RKO (cell line): ENCODE data around the gene APOBEC3B.
"Not testable (repeated sequence)": the region's sequence is repeated elsewhere in the genome, so short reads cannot be mapped to it uniquely, and the experiment has no call there.

Source experiments
- DNase-seq: peaks from one replicate; pipeline ENCODE4 v3.0.0-alpha.2; 2016; ENCODE audit warnings: low spot score

Gene APOBEC3B

DNA sequence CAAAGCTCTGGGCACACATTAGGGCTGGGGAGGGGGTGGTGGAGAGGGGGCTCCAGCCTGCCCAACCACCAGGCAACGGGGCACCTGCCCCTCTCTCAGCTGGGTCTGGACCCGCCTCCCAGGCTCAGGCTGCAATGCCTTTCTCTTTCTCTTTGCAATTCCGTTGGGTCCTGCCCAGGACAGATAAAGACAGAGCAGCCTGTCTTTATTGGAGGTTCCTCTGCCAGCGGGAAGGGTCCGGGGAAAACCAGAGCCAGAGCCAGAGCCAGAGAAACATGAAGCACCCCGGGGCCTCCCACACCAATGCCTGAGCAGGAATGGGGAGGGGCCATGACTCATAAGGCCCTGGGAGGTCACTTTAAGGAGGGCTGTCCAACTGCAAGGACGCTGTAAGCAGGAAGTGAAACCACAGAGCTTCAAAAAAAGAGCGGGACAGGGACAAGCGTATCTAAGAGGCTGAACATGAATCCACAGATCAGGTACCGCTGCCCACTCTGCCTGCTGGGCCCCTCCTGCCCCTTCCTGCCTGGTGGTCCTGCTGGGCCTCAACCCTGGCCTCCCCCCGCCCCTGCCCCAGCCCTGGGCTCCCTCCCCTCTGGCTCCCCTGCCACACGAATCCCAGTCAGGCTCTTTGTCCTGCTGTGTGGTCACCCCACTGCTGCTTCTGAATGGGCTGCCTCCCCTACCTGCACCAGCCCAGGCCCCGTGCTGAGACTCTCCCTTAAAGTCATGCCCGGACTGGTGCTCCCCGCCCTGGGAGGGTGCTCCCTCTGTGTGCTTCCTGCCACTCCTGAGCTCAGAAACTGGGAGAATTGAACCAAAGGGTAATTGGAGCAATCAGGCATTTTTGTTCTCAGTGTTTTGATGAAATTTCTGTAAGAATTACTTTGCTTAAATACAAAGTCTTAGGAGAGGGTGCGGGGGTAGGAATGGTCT, at the start of gene APOBEC3B:
Gene APOBEC3B (plus strand): TSS at position 356 of the 936 bp plus-strand sequence. CDS start 107 bp downstream, at position 463.
- peak; percentile 96 for DNase-seq

DNA sequence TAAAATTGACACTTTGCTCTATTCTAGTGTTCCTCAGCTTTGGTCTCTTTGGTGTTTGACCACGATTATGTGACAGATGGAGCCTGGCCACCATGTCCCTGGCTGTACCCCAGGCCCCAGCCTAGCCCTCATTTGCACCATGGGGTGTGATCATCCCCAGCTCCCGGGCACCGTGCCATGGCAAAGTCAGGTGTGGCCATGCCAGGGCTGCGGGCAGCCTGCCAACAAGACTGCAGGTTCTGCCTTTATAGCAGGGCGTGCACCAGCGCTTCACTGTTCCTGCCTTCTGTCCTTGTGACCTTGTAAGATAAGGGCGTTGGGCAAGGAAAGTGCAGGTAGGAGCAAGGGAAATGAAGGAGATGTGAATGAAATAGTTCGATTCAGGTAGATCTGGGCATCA, 47.1 kb upstream of the APOBEC3B start:
- DNase-seq: no peak

DNA sequence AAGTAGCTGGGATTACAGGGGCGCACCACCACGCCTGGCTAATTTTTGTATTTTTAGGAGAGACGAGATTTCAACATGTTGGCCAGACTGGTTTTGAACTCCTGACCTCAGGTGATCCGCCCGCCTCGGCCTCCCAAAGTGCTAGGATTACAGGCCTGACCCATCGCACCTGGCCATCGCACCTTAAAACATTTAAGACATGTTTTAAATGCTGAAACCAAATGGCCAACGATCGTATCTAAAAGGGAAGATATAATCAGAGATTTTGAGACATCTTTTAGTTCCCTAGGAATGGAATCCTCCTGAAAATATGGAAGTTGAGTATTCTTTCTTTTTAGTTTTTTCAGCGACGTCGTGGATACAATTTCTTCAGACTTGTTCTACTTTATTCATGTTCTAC, 46.5 kb upstream of the APOBEC3B start:
- DNase-seq: no peak

DNA sequence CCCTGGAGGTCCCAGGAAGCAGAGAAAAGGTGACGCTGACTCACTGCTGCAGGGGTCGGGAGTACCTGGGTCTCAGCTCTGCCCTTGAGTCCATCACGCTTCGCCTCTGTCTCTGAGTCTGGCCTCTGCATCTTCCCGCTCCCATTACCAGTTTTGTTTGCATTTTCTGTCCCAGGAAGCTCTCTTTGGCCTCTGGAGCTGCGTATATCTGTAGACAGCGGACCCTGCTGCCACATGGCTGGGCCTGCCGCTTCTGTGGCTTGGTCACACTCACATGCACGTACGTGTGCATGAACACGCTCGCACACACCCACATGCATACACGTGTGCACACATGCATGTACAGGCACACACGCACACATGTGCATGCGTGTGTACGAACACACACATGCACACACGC, 45.6 kb upstream of the APOBEC3B start:
- DNase-seq: no peak

DNA sequence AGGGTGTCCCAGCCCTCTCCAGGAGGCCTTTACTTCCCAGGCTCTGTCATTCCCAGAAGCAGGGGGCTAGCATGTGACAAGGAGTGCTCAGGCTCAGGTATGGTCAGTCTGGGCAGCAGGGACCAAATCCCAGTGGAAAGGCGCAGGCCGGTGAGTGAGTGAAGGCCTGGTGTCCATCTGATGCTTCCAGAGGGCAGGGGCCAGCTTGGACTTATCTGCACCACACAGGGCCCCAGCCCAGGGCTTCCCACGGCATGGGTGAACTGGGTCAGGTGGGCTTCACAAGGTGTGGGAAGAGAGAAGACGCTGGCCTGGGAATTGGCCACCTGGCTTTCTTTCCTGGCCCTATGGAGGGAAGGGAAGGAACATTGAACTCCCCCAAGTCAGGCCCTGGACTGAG, 45.1 kb upstream of the APOBEC3B start:
- DNase-seq: no peak

DNA sequence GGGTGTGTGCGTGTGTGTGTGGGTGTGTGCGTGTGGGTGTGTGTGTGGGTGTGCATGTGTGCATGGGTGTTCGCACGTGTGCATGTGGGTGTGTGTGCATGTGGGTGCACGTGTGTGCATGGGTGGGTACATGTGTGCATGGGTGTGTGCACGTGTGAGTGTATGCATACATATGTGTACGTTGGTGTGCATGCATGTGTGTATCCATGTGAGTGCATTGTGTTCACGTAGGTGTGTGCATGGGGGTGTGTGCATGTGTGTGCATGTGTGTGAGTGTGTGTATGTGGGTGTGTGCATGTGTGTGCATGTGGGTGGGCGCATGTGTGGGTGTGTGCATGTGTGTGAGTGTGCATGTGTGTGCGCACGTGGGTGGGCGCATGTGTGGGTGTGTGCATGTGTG, 44.6 kb upstream of the APOBEC3B start:
- DNase-seq: no peak

DNA sequence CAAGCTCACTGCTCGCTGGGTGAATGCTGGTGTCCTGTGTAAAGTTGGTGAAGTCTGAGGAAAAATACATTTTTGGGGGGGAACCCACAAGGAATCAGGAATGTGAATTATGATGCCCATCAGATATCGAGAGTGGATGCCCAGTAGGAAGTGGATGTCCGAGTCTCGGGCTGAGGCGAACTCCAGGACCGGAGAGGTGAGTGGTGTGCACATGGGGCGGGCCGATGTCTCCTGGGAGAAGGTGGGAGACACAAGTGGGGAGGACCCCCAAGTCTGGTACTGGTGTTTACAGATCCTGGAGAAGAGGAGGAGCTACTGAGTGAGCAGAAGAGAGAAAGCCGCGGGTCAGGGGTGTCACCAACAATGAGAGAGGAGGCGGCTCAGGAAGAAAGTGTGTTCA, 43.9 kb upstream of the APOBEC3B start:
- no peak for DNase-seq

DNA sequence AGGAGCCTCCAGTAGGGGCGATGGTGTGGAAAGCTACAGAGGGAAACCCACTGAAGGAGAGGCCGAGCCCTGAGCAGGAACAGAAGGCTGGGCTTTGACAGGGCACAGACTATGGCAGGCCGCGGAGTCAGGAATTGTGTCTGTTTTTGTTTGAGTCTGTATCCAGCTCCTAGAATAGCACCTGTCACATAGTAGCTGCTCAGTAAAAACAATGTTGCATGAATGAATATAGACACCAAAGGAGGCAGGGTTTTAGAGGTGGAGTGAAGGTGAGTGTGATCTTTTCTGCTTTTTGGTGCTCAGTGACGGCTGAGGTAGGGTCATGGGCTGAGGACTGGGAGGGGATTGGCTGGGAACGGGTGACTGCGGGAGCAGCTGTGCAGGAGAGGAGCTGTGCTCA, 43.2 kb upstream of the APOBEC3B start:
- no peak for DNase-seq

DNA sequence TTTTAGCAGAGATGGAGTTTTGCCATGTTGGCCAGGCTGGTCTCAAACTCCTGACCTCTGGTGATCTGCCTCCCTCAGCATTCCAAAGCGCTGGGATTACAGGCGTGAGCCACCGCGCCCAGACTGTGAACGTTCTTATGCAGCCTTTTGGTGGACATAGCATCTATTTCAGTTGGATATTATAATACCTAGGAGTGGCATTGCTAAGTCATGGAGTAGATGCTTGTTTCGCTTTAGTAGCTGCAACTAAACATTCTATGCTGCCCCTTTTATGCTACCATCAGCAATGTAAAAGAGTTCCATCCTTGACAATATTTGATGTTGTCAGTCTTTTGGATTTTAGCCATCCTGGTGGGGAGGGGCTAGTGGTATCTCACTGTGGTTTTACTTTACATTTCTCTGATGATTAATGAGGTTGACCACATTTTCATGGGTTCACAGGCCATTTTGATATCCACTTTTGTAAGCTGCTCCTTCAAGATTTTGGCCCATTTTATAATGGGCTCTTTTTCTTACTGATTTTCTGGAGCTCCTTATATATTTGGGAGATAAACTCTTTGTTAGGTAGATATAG, 41.2 kb upstream of the APOBEC3B start:
- no peak for DNase-seq

DNA sequence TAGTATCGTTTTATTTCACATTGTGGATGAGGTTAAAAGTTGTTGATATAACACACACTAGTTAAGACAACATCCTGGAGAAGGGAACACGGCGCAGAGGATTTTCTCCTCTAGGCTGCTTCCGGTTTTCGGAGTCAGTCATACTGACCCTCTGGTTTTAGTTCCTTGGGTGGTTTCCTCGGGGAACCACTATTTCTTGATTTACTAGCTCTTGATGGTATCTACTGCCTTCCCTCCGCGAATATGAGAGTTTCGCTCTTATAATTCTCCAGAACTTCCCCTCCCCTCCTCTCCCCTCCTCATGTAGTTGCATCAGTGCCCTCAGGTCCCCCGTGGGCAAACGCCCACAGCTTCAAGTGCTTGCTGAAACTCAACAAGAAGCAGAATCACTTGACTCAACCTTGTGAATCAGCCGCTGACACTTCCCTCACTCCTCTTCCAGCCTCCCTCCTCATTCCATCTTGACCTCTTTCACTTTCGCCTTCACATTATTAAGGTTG, 40.6 kb upstream of the APOBEC3B start:
- no peak for DNase-seq

DNA sequence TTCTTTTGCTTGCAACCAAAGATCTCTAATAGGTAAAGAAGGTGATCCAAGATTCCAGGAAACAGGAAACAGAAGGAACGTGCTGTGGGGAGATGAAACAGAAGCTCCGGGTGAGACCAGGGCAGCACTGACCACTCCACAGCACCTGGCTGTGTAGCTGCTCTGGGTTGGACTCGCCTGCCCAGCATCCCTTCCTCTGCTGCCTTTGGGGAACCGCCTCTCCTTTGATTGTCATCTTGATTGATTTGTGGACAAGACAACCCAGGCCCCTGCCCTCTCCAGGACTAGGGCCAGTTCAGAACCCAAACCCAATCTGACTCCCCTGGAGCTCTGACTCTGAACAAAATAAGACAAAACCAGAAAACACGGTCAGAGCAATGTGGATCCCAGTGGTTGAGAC, 39.4 kb upstream of the APOBEC3B start:
- DNase-seq: no peak

DNA sequence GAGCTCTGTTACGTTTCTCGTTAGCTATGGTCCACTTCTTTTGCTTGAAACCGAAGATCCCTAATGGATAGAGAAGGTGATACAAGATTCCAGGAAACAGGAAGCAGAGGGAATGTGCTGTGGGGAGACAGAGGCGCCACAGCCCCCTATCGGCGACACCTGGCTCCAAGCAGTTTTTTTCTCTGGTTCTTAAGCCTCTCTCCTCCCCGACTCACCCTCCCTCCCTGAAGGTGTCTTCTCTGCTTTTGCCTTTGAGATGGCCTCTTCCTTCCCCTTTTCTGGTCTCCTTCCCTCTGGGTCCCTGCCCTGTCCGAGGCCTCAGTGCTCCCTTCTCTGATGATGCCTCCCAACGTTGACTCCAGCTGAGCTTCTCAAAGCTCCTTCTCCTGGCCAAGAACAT, 38.9 kb upstream of the APOBEC3B start:
- DNase-seq: no peak

DNA sequence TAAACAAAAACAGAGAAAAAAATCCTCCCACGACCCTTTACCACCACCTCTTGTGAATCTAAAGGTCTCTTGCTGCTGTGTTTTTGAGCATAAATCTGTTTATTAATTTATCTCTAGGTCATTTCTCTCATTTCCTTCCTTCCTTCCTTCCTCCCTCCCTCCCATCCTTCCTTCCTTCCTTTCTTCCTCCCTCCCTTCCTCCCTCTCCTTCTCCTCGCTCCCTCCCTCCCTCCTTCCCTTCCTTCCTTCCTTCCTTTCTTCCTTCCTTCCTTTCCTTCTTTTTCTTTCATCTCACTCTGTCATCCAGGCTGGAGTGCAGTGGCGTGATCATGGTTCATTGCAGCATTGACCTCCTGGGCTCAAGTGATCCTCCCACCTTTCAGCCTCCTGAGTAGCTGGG, 38.3 kb upstream of the APOBEC3B start:
- DNase-seq: no peak

DNA sequence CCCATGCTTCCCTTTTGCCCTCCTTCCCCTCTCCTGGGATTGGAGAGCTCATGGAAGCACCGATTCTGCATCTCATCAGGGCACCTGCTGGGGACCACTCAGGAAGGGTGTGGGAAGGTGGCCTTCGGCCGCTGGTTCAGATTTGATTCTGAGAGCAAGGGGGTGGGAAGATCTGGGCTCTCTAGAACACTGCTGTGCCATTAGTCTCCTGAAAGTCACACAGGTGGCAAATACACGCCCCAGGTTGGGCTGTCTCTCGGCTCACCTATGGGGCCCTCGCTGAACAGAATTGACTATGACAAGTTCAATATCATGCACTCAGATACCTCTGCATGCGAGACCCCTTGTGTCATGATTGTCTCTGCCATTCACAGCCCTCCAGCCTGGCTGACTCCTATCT, 37.5 kb upstream of the APOBEC3B start:
- DNase-seq: no peak

DNA sequence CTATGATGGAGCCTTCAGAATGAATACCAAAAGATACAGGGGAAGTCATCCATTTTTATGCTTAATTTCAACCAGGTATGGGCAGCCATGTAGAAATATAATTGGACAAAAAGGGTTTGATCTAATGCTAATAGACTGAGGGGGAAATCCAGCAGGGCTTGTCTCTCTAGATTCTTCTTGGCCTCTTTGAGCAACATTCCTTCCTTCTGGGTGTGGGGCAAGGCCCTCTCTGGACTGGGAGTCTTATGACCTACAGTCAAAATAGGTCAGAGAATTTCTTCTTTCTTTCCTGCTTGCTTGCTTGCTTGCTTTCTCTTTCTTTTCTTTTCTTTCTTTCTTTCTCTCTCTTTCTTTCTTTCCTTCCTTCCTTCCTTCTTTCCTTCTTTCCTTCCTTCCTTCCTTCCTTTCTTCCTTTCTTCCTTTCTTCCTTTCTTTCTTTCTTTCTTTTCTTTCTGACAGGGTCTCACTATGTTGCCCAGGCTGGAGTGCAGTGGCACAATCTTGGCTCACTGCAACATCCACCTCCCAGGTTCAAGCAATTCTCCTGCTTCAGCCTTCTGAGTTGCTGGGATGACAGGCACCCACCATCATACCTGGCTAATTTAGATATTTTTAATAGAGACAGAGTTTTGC, 36.3 kb upstream of the APOBEC3B start:
- not testable (repeated sequence) for DNase-seq

DNA sequence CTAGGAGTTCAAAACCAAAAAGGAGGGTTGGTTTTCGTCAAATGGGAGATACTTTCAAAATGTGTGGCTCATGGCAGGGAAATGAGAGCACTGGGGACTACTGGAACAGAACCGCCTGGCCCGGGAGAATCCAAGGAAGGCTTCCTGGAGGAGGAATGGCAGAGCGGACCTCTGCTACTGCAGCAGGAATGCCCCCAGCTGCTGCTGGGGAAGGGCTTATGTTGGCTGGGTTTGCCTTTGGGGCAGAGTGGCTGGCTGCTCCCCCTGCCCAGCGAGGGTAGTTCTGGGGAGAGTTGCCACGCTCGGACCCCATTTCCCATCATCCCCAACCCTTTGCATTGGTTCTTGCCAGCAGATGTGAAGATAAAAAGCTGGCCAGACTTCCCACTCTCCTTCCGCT, 35.4 kb upstream of the APOBEC3B start:
- no peak for DNase-seq

DNA sequence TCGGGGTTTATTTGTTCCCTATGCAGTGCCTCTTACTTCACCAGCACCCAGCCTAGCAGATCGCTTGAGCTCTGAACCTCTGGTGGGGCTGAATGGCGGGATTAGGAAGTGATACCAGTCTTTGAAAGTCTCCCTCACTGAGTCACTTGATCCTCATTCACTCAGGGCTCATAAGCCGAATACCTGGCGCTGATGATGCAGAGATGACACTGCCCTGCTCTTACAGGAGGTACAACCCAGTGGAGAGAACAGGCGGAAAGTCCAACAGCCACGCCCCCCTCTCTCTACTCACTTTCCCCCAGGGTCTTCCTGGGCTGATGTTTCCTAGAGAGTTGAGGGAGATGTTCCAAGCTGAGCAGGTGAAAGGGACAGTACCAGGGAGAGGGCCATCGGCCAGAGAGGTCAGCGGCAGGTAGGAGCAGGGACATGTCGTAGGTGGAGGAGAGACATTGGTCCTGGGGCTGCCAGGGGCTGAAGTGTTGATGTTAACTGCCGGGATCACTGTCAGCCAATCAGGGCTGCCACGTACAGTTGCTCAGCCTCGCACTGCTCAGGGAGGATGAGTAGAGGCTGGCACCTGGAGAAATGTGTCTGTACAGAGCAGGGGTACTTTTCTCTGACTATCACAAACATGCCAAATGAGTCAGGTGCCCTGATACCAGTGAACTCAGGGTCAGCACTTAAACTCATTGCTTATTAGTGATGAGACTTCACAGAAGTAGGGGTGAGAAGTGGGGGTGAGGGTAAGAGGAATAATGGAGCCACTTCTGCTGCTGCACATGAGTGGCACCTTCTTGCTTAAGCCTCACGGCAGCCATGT, 34.6 kb upstream of the APOBEC3B start:
- no peak for DNase-seq

DNA sequence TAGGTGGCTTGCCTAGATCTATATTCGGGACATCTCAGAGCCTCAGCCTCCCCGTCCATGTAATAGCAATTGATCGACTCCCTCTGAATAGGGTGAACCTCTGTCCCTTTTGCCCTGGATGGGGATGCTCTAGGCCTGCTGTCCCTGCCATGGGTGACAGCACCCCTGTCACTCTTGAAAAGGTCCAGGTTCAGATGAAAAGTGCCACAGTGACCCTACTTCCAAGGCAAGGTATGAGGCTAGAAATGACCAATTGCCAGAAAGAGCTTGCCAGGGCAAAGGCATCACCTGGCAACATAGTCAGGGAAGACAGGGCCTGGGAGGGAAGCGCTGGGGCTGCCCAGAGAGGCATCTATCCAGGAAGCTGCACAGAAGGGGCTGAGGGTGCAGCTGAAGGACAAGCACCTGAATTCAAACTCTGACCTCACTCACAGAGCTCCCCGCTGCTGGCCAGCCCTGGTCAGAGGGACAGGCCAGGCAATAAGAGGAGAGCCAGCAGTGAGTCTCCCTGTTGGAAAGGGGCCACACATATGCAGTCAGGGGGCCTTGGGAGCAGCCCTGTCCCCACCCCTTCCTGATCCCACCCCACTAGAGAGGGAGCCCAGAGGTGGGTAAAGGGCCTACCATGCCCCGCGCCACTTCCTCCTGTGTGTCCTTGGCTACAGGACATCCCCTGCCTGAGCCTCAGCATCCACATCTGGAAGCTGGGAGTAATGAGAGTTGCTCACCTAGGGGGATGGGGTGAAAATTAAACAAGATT, 33.8 kb upstream of the APOBEC3B start:
- no peak for DNase-seq

DNA sequence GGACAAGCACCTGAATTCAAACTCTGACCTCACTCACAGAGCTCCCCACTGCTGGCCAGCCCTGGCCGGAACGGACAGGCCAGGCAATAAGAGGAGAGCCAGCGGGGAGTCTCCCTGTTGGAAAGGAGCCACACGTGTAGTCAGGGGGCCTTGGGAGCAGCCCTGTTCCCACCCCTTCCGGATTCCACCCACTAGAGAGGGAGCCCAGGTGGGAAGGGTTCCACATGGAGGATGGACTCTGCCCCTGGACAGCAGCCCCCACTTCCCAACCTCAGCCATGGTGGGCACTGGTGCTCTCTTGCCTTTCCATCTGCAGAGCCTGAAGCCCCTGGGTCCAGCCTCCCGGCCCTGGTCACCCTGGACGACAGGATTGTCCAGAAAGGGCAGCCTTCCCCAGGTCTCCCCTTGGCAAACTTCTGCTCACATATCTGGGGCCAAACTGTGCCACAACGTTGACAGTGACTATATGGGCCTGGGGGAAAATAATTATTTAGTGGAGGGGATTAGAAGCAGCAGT, 32.2 kb upstream of the APOBEC3B start:
- DNase-seq: no peak

DNA sequence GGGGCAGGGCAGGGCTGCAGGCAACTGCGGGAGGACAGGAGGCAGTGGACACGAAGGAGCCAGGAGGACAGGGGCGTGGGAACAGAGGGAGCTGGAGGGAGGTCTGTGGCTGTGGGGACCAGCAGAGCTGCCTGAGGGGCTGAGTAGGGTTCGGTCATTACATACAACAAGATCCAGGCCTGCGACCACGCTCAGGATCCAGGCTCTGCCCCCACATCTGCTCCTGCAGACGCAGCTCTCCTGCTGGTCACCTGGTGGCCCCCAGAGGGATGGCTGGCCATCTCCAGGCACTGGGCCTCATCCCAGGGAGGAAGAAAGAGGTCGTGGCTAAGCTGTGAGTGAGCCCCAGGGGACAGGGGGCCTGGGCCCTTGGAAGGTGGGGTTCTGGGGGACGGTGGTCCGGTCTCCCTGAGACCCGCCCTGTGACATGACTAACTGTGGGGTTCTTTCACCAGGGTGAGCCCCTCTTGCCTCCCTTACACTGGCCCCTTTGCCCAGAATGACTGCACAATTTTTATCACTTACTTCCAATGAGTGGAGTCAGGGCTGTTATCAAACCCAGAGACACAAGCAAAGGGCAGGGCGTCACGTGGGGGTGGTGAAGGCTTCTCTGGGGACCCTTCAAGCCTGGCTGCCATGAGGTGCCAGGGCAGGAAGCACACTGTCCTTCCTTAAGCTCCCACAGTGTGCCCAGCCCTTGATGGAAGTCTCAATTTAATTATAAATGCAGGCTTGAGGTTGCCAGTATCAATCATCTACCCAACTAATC, 31.4 kb upstream of the APOBEC3B start:
- no peak for DNase-seq
